ENCODE measurements around the gene ZMYM1.
"Not testable (repeated sequence)": the region's sequence is repeated elsewhere in the genome, so short reads cannot be mapped to it uniquely, and the experiment has no call there.

ZMYM1 gene

DNA sequence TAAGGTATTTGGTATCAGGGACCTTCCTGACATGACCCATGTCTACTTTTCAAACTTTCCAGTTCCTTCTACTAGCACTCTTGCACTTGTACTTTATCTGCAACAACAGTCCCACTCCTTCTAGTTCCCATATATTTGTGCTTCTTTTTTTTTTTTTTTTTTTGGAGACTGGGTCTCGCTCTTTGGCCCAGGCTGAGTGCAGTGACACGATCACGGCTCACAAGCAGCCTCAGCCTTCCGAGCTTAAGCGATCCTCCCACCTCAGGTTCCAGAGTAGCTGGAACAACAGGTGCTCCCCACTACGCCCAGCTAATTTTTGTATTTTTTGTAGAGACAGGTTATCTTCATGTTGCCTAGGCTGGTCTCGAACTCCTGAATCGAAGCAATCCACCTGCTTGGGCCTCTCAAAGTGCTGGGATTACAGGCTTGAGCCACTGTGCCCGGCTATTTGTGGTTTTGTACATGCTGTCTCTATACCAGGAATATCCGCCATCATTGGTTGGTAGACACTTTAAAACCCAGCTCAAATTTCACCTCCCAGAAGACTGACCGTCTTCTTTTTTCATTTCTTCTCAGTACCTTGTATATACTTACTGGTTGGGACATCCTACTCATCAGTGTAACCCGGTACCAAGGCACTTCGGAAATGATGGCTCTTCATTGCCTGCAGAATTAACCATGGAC is 1.1 kb downstream of the ZMYM1 start:
- DNase-seq, result no peak

DNA sequence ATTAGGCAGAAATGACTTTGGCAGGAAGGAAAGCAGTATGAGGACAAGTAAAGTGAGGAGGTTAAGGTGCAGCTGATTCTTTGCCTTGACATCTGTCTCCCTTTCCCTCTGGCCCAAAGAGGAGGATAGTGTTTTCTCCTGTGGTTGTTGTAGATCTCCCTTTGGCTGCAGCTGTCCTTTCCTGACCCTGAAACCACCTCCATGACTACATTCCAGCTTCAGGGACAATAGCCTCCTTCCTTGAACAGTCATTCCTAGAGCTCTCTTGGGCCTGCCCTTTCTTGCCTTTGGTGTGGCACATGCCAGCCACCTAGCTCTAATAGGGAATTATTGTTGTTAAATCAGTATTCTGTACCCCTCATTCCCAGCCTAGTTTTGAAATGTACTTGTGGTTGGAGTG is 6.2 kb downstream of the ZMYM1 start:
- no peak for DNase-seq

DNA sequence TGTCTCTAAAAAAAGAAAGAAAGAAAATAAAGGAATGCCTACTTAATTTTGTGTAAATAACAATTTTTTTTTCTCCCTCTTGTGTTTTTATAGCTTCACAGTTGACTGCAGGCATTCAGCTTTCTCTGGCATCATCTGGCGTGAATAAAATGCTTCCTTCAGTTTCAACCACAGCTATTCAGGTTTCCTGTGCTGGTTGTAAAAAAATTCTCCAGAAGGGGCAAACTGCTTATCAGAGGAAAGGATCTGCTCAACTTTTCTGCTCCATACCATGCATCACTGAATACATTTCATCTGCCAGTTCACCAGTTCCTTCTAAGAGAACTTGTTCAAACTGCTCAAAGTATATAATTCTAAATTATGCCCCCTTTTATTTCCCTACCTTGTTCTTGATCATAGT is 18.0 kb downstream of the ZMYM1 start:
- DNase-seq, result no peak

DNA sequence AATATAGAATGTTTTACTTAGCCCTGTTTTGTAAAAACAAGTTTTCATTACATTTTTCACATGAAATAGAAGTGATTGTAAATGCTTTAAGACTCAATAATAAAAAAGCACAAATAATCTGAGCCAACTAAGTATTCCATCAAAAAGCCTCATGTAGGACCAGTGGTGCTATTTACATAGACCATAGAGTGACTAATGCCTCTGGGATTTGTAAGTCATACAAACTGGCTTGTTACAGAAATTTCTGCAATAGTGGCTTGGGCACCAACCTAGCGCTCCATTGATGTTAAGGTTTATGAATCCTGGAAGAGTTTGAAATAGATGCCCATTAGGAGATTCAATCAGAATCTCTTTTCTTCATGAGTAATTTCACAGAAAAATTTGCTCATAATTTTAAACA is 31.9 kb downstream of the ZMYM1 start:
- no peak for DNase-seq

DNA sequence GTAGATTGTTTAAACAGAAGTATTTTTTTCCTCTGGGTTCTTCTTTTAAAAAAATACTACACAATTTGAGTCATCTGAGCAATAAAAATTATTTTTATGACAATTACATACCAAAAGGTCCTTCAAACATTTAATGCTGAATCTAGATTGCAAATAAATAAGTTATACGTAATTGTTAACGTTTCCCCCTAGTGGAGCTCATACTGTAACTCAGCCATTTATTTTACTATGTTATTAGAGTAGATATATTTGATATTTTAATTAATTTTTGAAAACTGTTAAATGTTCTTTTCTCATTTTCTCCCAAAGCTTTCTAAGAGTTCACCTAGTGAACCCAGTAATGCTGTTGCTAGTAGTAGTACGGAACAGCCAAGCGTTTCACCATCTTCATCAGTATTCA is 33.5 kb downstream of the ZMYM1 start:
- no peak for DNase-seq

DNA sequence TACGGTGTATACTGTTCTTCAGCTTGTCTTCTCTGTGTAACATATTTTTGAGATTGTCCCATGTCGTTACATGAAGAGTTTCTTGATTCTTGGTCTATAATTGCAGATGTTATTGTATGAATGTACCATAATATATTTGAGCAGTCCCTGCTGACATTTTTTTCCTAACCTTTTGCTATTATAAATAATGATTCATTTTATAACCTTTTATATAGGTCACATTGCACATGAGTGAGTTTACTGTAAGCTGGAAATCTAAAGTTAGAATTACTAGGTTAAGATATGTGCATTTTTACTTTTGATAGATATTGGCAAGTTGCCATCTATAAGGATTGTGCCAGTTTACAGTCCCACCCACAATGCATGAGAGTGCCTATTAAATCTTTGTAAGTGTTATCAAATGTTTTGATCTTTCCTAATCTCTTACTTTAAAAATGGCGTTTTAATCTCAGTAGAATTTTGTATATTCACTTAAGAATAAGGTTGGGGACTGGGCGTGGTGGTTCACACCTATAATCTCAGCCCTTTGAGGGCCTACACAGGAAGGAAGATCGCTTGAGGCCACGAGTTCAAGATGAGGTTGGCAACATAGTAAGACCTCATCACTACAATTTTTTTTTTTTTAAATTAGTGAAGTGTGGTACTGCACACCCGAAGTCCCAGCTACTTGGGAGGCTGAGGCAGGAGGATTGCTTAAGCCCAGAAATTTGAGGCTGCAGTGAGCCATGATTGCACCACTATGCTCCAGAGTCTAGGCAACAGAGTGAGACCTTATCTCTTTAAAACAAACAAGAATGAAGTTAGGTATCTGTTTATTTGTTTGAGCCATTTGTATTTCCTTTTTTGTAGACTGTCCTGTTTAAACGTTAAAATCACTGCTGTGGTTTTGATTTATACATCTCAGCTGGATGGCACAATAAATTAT is 36.5 kb downstream of the ZMYM1 start:
- DNase-seq, result peak in 1 of 5 donors; percentile 3

DNA sequence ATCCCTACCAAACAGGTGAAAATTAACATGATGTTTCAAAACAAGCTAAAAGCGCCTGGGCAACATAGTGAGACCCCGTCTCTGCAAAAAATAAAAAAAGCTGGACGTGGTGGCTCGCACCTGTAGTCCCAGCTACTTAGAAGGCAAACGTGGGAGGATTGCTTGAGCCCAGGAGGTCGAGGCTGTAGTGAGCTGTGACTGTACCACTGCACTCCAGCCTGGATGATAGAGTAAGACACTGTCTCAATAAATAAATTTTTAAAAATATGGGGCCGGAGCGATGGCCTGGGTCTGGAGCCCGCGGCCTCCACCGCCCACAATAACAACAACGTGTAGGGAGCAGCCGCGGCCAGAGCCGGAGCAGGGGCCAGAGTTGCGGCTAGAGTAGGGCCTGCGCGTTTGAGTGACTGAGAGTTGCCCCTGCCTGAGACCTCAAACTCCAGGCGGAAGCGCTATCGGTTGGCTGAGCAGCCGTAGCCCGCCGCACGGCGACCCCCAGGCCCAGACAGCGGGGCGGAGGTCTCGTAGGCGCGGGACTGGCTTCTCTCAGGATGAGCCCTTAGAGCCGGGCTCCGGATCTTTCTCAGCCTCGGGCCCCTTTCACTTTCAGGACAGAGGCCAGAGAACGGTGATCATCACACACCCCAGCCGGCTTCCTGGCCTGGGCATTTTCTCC is 41.4 kb downstream of the ZMYM1 start:
- peak in 1 of 5 donors; percentile 3 for DNase-seq

DNA sequence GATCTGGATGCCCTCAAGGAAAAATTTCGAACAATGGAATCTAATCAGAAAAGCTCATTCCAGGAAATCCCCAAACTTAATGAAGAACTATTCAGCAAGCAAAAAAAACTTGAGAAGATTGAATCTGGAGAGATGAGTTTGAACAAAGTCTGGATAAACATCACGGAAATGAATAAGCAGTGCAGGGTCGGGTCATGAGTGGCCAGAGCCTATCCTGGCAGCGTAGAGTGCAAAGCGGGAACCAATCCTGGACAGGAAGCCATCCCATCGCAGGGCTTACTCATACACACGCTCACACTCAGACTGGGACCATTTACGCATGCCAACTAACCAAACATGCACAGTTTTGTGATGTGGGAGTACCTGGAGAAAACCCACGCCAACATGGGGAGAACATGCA is 43.1 kb downstream of the ZMYM1 start:
- no peak for DNase-seq

DNA sequence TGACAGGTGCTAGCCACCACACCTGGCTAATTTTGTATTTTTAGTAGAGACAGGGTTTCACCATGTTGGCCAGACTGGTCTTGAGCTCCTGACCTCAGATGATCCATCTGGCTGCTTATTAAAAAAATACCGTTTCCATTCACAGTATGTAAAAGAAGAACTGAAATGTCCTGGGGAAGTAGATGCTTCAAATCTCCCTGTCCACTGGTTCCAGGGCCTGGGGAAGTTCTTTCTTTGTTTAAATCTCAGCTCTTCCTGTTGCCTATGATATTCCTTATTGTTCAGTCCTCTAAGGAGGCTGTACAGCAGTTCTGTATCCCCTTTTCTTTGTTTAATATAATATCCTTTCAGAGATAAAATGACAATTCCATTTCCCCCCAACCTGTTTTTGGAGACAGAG is 47.4 kb downstream of the ZMYM1 start:
- no peak for DNase-seq

DNA sequence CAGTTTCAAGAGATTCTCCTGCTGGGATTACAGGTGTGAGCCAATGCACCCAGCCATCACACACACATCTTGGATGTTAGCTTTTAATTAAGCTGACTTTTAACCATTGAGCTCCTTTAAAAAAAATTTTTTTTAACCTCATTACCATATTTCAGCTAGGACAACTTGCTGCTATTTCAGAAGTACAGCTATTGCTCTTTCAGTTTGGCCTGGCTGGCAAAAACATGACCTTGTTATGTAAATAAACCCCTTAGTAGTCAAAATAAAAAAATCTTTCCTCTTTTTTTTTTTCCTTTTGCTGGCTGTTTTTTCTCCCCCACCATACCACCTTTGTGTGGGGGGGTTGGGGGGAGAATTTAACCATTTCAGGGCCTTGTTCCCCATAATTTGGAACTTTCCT is 49.9 kb downstream of the ZMYM1 start:
- DNase-seq, result no peak

DNA sequence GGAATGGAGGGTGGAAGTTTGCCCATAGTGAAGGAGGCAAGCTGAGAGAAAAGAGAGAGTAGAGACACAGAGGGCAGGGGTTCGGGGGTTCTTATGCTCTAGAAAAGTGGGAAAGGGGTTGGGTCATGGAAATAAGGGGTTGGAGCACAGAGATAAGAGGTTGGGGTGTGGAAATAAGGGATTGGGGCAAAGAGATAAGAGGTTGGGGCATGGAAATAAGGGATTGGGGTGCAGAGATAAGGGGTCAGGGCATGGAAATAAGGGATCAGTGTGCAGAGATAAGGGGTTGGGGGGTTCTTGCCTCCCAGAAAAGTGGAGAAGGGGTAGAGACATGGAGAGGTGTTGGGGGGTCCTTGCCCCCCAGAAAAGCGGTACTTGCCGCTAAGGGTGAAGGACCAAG is 57.6 kb downstream of the ZMYM1 start:
- no peak for DNase-seq

DNA sequence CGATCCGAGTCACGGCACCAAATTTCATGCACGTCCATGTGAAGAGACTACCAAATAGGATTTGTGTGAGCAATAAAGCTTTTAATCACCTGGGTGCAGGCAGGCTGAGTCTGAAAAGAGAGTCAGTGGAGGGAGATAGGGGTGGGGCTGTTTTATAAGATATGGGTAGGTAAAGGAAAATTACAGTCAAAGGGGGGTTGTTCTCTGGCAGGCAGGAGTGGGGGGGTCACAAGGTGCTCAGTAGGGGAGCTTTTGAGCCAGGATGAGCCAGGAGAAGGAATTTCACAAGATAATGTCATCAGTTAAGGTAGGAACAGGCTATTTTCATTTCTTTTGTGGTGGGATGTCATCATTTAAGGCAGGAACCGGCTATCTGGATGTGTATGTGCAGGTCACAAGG is 58.4 kb downstream of the ZMYM1 start:
- DNase-seq, result not testable (repeated sequence)

DNA sequence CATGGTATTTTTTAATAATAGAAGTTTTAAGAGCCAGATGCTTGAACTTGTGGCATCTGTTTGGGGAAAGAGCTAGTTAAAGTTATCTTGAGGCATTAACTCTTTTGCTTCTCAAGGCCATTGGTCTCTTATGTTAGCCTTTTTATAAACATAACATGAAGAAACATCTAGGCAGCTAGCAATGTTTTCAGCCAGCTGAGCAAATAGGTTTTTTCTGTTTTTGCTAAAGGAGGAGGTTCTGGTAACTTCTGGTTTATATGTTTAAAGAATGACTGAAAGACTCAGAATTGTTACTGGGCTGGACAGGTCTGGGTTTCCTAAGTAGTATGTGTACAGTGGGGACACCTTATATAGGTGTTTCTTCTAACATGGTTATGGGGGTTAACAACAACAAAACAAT is 63.1 kb downstream of the ZMYM1 start:
- not testable (repeated sequence) for DNase-seq

DNA sequence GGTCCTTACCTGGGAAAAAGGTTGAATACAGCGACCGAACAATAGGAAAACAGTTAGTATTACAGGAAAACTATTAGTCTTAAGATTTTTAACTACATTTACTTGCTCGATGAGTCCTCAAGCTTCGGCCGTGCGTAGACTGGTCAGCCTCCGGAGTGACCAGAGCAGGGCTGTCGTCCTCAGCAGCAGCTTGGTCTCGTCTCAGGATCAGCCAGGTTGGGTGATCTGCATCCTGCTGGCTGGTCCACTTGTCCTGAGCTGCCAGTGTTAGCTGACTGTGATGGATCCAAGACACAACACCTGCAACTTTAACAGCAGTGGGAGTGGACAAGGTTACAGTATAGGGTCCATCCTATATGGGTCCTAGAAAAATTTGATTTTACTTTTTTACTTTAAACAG is 63.5 kb downstream of the ZMYM1 start:
- not testable (repeated sequence) for DNase-seq

DNA sequence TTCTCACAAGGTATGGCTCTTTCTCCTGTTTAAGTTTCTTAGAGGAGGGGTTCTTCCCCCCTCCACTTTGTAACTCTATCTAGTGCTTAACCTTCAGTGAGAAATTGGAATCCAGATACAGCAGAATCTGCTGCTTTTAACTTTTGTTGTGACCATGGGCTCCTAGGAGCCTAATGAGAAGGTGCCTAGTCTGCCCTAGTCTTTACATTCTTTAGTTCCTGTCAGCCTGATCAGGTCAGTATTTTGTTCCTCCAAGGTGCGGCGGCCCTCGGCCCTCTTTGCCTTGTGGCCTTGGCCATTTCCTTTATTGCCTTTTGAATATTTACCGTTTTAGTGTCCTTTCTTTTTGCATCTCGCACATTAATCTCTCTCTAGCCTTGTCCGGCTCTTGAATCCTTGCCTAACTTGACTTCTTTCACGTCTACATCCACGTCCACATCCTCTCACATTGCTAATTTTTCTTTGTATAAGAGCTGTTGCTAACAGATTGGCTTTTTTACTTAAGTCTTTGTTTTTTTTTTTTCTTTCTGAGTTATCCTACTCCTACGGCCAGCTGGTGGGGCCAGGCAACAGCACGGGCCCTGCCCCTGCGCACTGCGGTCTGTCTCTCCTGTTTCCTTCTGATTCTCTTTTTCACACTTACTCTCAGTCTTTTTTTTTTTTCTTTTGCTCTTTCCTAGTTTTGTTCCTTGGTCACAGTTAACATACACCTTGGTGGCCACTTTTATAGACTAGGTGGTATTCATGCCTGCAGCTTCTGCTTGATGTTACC is 64.7 kb downstream of the ZMYM1 start:
- no peak for DNase-seq

DNA sequence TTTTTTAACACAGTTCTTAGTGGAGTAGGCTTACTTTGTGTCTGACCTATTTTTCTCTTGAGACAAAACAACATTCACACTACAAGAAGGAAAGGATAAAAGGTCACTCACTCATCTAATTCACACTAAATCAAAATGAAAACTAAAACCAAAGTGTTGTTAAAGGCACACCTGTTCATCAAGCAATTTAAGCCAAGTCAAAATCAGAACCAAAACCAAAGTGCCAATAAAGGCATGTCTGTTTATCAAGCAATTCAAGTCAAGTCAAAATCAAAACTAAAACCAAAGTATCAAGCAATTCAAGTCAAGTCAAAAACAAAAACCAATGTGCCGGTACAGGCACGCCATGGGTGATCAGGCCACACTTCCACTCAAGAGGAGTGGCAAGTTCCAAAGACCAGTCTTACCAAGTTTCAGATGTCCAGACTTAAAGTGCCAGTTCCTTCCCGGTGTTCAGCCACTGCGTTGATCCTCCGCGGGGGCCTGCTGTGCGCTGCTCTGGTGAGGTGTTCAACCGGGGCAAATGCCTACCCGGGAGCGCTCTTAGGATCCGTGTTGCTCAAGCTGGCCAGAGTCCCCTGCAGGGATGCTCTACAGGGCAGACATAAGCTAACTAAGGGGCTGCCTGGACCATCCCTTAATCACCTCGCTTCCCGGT is 66.8 kb downstream of the ZMYM1 start:
- peak in 1 of 5 donors; percentile 40 for DNase-seq

DNA sequence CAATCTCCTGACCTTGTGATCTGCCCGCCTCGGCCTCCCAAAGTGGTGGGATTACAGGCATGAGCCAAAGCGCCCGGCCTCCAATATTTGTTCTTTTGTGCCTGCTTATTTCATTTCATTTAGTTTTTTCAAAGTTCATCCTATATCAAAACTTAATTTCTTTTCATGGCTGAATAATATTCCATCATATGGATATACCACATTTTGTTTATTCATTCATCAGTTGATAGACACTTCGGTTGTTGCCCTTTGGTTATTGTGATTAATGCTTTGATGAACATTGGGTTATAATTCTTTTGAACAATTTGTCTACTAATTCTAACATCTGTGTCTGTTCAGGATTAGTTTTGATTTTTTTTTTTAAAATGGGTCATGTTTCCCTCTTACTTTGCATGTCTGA is 72.0 kb downstream of the ZMYM1 start:
- DNase-seq, result no peak

DNA sequence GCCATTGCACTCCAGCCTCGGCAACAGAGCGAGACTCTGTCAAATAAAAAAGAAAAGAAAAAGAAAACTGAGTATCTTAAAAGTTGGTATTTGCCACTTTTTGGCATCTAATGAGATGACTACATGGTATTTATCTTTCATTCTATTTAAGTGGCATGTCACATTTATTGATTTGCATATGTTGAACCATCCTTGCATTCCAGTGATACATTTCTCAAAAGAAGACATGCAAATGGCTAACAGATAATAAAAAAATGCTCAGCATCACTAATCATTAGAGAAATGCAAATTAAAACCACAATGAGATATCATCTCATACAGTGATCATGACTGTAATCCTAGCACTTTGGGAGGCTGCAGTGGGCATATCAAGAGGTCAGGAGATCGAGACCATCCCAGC is 85.7 kb downstream of the ZMYM1 start:
- no peak for DNase-seq

Measured in T-helper 1 cell (primary cell).